Brain microvascular endothelial cell (primary cell): ENCODE measurements around the gene RPL41.

Experiments
- DNase-seq: peaks from one replicate; pipeline ENCODE4 v3.0.0-alpha.2; 2020
- H3K27ac ChIP-seq: fragments of 250-450 bp; sonication (Bioruptor Pico); 2 replicates; pipeline ENCODE4 v1.5.1; 2020; ENCODE audit warnings: mild to moderate bottlenecking, moderate library complexity
- H3K27me3 ChIP-seq: fragments of 250-450 bp; sonication (Bioruptor Pico); replicated peaks from 2 replicates; pipeline ENCODE4 v1.5.1; 2020; ENCODE audit warnings: mild to moderate bottlenecking
- H3K36me3 ChIP-seq: fragments of 250-450 bp; sonication (Bioruptor Pico); replicated peaks from 2 replicates; pipeline ENCODE4 v1.5.1; 2020; ENCODE audit warnings: mild to moderate bottlenecking
- H3K4me3 ChIP-seq: 2 replicates; pipeline ENCODE4 v1.5.1; 2011; ENCODE audit warnings: low read depth, mild to moderate bottlenecking, control low read depth, low read length, moderate library complexity
- CTCF ChIP-seq: IDR thresholded peaks from 2 replicates; pipeline ENCODE4 v1.5.1; 2011; ENCODE audit warnings: low read depth, mild to moderate bottlenecking, moderate library complexity, low read length, control low read depth, inconsistent platforms; ENCODE audit errors: missing control alignments
- in situ Hi-C: cut with HindIII; loops from 2 replicates; pipeline ENCODE4 v1.10.0; 2017; ENCODE audit warnings: low sequenced_read_pairs, low pct_ligation_motif_present

RPL41 gene

GRCh38 chr12:56082967-56083366, 33.5 kb upstream of the RPL41 start:
- no peaks in the 10 kb centered on the region for H3K36me3 ChIP-seq
- TF ChIP-seq CTCF: no peak
- H3K4me3 ChIP-seq: no peak overlapping the region
- no peak for DNase-seq
- no peak overlapping the region for H3K27ac ChIP-seq
- H3K27me3 ChIP-seq: peaks cover 10% of the 10 kb centered on the region
- in situ Hi-C loops: no loop called here

DNA sequence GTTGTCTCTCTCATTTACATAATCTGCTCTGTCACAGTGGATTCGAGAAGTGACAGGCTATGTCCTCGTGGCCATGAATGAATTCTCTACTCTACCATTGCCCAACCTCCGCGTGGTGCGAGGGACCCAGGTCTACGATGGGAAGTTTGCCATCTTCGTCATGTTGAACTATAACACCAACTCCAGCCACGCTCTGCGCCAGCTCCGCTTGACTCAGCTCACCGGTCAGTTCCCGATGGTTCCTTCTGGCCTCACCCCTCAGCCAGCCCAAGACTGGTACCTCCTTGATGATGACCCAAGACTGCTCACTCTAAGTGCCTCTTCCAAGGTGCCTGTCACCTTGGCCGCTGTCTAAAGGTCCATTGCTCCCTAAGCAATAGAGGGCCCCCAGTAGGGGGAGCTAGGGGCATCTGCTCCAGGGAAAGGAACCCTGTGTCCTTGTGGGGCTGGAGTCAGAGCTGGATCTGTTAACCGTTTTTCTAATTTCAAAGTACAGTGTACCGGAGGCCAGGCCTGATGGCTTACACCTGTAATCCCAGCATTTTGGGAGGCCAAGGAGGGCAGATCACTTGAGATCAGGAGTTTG, 31.4 kb upstream of the RPL41 start:
- H3K27ac ChIP-seq: no peak overlapping the region
- H3K27me3 ChIP-seq: peaks cover 10% of the 10 kb centered on the region
- no peak overlapping the region for H3K4me3 ChIP-seq
- DNase-seq: no peak
- peak; percentile 72 for TF ChIP-seq CTCF
- no peaks in the 10 kb centered on the region for H3K36me3 ChIP-seq
- in situ Hi-C loops: no loop called here

- TF ChIP-seq CTCF: no peak
- Histone ChIP-seq H3K4me3 (no peak overlapping the region), H3K27me3 (peaks cover 10% of the 10 kb centered on the region), H3K27ac (no peak overlapping the region), H3K36me3 (no peaks in the 10 kb centered on the region)
- in situ Hi-C loops: no loop called here
- no peak for DNase-seq
Observed at GRCh38 chr12:56086096-56086495, 30.3 kb upstream of the RPL41 start.

DNA sequence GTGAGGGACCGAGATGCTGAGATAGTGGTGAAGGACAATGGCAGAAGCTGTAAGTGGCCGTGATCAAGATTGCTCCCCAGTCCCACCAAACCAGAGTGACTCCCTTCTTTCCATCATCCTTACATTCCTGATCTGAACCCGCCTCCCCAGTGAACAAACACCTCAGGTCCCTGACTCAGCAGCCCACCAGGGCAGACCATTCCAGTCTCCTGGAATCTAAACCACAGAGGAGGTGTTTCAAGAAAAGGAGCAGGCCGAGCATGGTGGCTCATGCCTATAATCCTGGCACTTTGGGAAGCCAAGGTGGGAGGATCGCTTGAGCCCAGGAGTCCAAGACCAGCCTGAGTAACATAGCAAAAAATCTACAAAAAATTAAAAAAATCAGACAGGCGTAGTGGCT, 29.8 kb upstream of the RPL41 start:
- no peaks in the 10 kb centered on the region for H3K36me3 ChIP-seq
- no peak for TF ChIP-seq CTCF
- no peak overlapping the region for H3K4me3 ChIP-seq
- H3K27me3 ChIP-seq: peaks cover 10% of the 10 kb centered on the region
- no peak for DNase-seq
- H3K27ac ChIP-seq: no peak overlapping the region
- in situ Hi-C loops: no loop called here

GRCh38 chr12:56087220-56087619, 29.2 kb upstream of the RPL41 start:
- in situ Hi-C loops: no loop called here
- Histone ChIP-seq H3K27me3 (peaks cover 6% of the 10 kb centered on the region), H3K4me3 (no peak overlapping the region), H3K36me3 (no peaks in the 10 kb centered on the region), H3K27ac (no peak overlapping the region)
- no peak for TF ChIP-seq CTCF
- DNase-seq: no peak

DNA sequence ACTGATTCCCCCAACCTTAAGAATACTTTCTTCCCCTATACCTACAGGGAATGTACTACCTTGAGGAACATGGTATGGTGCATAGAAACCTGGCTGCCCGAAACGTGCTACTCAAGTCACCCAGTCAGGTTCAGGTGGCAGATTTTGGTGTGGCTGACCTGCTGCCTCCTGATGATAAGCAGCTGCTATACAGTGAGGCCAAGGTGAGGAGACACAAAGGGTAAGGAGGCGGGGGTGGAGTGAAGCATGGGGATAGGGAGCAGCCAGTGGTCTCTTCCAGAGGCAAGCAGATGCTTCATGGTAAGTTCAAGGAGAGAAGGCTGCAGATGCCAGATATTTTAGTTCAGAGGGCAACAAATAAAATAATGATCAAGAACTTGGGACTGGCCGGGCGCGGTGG, 18.7 kb upstream of the RPL41 start:
- Histone ChIP-seq H3K27me3 (peaks cover 11% of the 10 kb centered on the region), H3K36me3 (no peaks in the 10 kb centered on the region), H3K4me3 (no peak overlapping the region), H3K27ac (no peak overlapping the region)
- no peak for TF ChIP-seq CTCF
- no peak for DNase-seq
- in situ Hi-C loops: no loop called here
